MCF 10A (cell line): ENCODE data around the gene FAM110D. TPM values are rescaled to one million over a fixed set of nuclear protein-coding genes. Genes with fewer than 3 reads are reported as not detected.

Source experiments
- BruUV-seq: library from RNA; stranded (reverse); fragments of 400-500 nt; replicated peaks from 2 replicates; lab custom pipeline; 2021; lab: Mats Ljungman, UMichigan
- CTCF ChIA-PET: fragments of 300-600 bp; sonication (Branson Sonifier 250); formaldehyde crosslinking; extraction: SDS; loops from one replicate; lab custom pipeline; 2021; ENCODE audit warnings: antibody characterized with exemption, inconsistent platforms; lab: Yijun Ruan, JAX
- POLR2A ChIA-PET: fragments of 300-600, 350-650 bp; sonication (Branson Sonifier 250); formaldehyde crosslinking; extraction: SDS; loops from one replicate; lab custom pipeline; 2020; ENCODE audit warnings: antibody characterized with exemption, inconsistent platforms; lab: Yijun Ruan, JAX
- DNase-seq: peaks from one replicate; pipeline ENCODE4 v3.0.0-alpha.2; 2018; ENCODE audit not compliant: unreplicated experiment
- H3K27ac Mint-ChIP-seq: one replicate; pipeline ENCODE4 v1.8.0; 2022; ENCODE audit warnings: mild to moderate bottlenecking, low read depth, mixed read lengths; ENCODE audit not compliant: unreplicated experiment
- H3K27me3 Mint-ChIP-seq: one replicate; pipeline ENCODE4 v1.8.0; 2022; ENCODE audit warnings: mixed read lengths; ENCODE audit not compliant: insufficient read depth, unreplicated experiment
- H3K36me3 Mint-ChIP-seq: one replicate; pipeline ENCODE4 v1.8.0; 2022; ENCODE audit warnings: mild to moderate bottlenecking, moderate library complexity, mixed read lengths; ENCODE audit not compliant: insufficient read depth, unreplicated experiment
- H3K4me1 Mint-ChIP-seq: one replicate; pipeline ENCODE4 v1.8.0; 2022; ENCODE audit warnings: mixed read lengths; ENCODE audit not compliant: insufficient read depth, unreplicated experiment
- H3K4me3 Mint-ChIP-seq: one replicate; pipeline ENCODE4 v1.8.0; 2022; ENCODE audit warnings: mild to moderate bottlenecking, moderate library complexity, mixed read lengths; ENCODE audit not compliant: unreplicated experiment
- H3K9me3 Mint-ChIP-seq: one replicate; pipeline ENCODE4 v1.8.0; 2022; ENCODE audit warnings: mixed read lengths; ENCODE audit not compliant: unreplicated experiment
- CTCF ChIP-seq: fragments of 200-600 bp; IDR thresholded peaks from one replicate; pipeline ENCODE4 v1.8.0; 2022; ENCODE audit warnings: antibody characterized with exemption, mild to moderate bottlenecking; ENCODE audit not compliant: unreplicated experiment
- intact Hi-C: fragments of 100-400 bp; cut with micrococcal nuclease; formaldehyde crosslinking; loops from 2 replicates; pipeline ENCODE4 v1.14.1; 2022
- total RNA-seq: library from RNA; stranded (reverse); gene quantifications from 2 replicates; pipeline ENCODE4 v1.2.3, GENCODE V29; 2022

Gene FAM110D
- total RNA-seq, 1 experiment from 2014 or later, result not detected

- no peak overlapping the region for H3K4me3 Mint-ChIP-seq
- H3K36me3 Mint-ChIP-seq, result no peaks in the 10 kb centered on the region
- H3K4me1 Mint-ChIP-seq, result no peaks in the 10 kb centered on the region
- CTCF ChIA-PET, result interaction anchor here (0.8 kb wide), 1 partner anchor 78 kb away, joined by 3 read pairs; no protein-coding TSS in a partner anchor
- no peak for TF ChIP-seq CTCF
- H3K9me3 Mint-ChIP-seq, result no peaks in the 10 kb centered on the region
- POLR2A ChIA-PET, result no interaction called here
- H3K27ac Mint-ChIP-seq, result no peak overlapping the region
- H3K27me3 Mint-ChIP-seq, result peaks cover 18% of the 10 kb centered on the region
- BruUV-seq, result no TSS peak
- no peak for DNase-seq
- intact Hi-C loops, result no loop called here
These were observed 38.9 kb downstream of the FAM110D start for GRCh38 chr1:26197813-26198212.

DNA sequence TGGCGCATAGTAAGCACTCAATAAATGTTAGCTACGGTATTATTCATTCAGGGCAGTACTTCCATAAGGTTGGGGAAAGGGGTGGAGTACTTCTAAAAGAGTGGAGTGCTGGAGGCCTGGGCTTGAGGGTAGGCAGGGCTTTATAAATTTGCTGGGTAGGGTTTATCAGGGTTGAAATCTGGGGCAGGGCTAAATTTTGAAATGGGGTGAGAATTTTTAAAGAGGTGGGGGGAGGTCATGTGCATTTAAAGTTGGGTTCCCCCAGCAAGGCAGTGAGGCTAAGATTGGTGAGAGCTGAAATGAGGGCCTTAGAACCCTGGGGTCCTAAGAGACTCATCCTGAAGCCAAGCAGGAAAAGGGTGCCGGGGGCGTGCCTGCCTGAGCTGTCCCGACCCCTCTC lies 41.5 kb downstream of the FAM110D start:
- DNase-seq, result no peak
- ChIA-PET CTCF (interaction anchor here (0.6 kb wide), 1 partner anchor 22 kb away, joined by 3 read pairs; no protein-coding TSS in a partner anchor), POLR2A (no interaction called here)
- Mint-ChIP-seq H3K27me3 (peaks cover 13% of the 10 kb centered on the region), H3K4me1 (no peaks in the 10 kb centered on the region), H3K36me3 (no peaks in the 10 kb centered on the region), H3K4me3 (no peak overlapping the region), H3K27ac (no peak overlapping the region), H3K9me3 (no peaks in the 10 kb centered on the region)
- intact Hi-C loops, result no loop called here
- BruUV-seq, result no TSS peak
- no peak for TF ChIP-seq CTCF

- Mint-ChIP-seq H3K4me3 (no peak overlapping the region), H3K27me3 (peaks cover 13% of the 10 kb centered on the region), H3K9me3 (no peaks in the 10 kb centered on the region), H3K4me1 (no peaks in the 10 kb centered on the region), H3K36me3 (no peaks in the 10 kb centered on the region), H3K27ac (no peak overlapping the region)
- ChIA-PET CTCF (interaction anchor here (0.5 to 1.3 kb wide), 4 partner anchors 15 to 234 kb away, joined by 3 read pairs; partner anchors contain the start of gene CNKSR1), POLR2A (interaction anchor here (0.6 kb wide), 2 partner anchors 34 to 585 kb away, joined by 3 read pairs; partner anchors contain the start of gene ZNF593)
- intact Hi-C loops, result no loop called here
- TF ChIP-seq CTCF, result no peak
- no peak for DNase-seq
- BruUV-seq, result no TSS peak
These were observed 44.9 kb downstream of the FAM110D start for GRCh38 chr1:26203642-26204318.

DNA sequence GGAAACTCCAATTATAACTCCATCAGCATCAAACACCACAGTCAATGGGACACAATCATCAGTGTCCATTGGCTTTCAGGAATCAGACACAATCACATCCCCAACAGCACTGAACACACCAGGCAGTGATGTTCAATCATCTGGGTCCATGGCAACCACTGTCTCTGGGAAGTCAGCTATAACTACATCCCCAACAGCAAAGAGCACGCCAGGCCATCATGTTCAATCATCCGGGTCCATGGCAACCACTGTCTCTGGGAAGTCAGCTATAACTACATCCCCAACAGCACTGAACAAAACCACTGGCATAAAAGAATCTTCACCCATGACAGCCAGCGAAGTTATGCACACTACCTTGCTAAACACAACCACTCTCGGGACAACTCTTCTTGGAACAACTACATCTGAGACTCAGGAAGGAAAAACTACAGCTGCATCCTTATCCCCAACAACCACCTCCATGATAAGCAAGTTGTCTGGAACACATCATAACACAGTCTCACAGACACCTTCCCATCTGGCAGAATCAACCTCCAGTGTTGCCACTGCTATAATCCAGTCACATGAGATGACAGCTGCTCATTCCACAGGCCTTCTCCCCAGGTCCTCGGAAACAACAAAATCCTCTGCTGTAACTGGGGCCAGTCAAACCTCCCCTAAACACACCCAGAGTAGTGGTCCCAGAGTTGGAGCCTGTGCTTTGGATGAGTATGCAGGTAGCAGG lies 51.4 kb downstream of the FAM110D start:
- TF ChIP-seq CTCF, result no peak
- no peak overlapping the region for H3K4me3 Mint-ChIP-seq
- no peaks in the 10 kb centered on the region for H3K36me3 Mint-ChIP-seq
- ChIA-PET CTCF (interaction anchor here (0.6 kb wide), 2 partner anchors 25 to 56 kb away, joined by 3 read pairs; no protein-coding TSS in a partner anchor), POLR2A (interaction anchor here (0.7 to 1.0 kb wide), 2 partner anchors 11 to 23 kb away, joined by 3 read pairs; no protein-coding TSS in a partner anchor)
- no peaks in the 10 kb centered on the region for H3K4me1 Mint-ChIP-seq
- DNase-seq, result no peak
- H3K27ac Mint-ChIP-seq, result no peak overlapping the region
- intact Hi-C loops, result no loop called here
- H3K27me3 Mint-ChIP-seq, result peaks cover 12% of the 10 kb centered on the region
- no peaks in the 10 kb centered on the region for H3K9me3 Mint-ChIP-seq
- BruUV-seq, result no TSS peak
